DLD1 (cell line): ENCODE measurements around the gene CTPS2.
"Not testable (repeated sequence)": the region's sequence is repeated elsewhere in the genome, so short reads cannot be mapped to it uniquely, and the experiment has no call there.

Source experiments
- in situ Hi-C: cut with HindIII; loops from 2 replicates; pipeline ENCODE4 v1.10.0; 2017; ENCODE audit warnings: low sequenced_read_pairs

Gene CTPS2

DNA sequence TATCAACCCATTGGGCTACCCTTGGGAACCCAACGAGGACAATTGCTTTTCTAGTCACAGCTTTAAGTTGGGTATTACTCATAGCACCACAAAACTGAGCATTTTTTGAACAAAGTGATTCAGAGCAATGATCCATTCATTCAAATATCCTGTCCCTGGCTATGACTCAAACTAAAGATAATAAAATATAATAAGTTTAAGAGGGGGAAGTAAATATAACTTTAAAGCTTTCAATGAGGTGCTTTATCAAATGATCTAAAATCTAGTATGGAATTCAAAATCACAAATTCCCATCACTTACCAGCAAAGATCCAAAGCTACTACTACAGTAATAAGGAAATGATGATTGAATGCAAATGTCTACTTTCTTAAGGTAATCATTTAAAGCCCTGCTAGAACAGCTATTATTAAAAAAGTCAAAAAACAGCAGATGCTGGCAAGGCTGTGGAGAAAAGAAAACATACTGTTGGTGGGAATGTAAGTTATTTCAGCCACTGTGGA, 102.3 kb downstream of the CTPS2 start:
- in situ Hi-C loops, result no loop called here

GRCh38 chrX:16606142-16606720, 106.2 kb downstream of the CTPS2 start:
- in situ Hi-C loops, result no loop called here

- in situ Hi-C loops, result no loop called here
Observed at GRCh38 chrX:16604337-16604736, 108.1 kb downstream of the CTPS2 start.

DNA sequence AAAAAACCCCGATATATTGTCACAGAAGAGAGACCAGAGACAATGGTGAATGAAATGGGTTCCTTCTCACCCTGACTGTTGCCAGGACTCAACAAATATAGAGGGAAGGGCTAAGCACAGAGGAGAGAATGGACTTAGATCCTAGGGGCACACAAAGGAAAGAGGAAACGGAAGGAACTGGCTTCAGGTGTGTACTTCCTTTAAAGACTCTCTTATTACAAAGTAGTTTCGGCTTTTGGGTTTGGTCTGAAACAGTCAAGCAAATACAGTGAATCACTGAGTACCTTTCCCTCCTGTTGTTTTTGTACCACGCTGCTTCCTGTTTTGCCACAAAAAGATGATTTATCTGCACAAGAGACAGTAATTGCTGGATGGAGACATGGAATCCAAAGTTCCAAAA, 108.6 kb downstream of the CTPS2 start:
- in situ Hi-C loops, result no loop called here

DNA sequence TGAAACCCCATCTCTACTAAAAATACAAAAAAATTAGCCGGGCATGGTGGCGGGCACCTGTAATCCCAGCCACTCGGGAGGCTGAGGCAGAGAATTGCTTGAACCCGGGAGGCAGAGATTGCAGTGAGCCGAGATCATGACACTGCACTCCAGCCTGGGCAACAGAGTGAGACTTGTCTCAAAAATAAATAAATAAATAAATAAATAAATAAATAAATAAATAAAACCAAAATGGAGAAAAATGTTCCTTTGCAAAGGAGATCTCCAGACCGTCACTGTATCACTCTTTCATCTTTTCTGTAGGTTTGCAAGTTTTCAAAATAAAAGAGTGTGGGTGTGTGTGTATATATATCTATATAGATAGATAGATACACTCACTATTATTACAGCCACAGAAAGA, 109.2 kb downstream of the CTPS2 start:
- in situ Hi-C loops, result not testable (repeated sequence)

- in situ Hi-C loops, result no loop called here
Observed at GRCh38 chrX:16601885-16602284, 110.6 kb downstream of the CTPS2 start.

GRCh38 chrX:16594490-16594889, 118.0 kb downstream of the CTPS2 start:
- in situ Hi-C loops, result no loop called here

- in situ Hi-C loops, result no loop called here
Observed at GRCh38 chrX:16593801-16594200, 118.7 kb downstream of the CTPS2 start.

GRCh38 chrX:16592194-16592770, 120.2 kb downstream of the CTPS2 start:
- in situ Hi-C loops, result no loop called here

- in situ Hi-C loops, result no loop called here
Observed at GRCh38 chrX:16589826-16590225, 122.6 kb downstream of the CTPS2 start.

GRCh38 chrX:16589211-16589610, 123.3 kb downstream of the CTPS2 start:
- in situ Hi-C loops, result no loop called here

DNA sequence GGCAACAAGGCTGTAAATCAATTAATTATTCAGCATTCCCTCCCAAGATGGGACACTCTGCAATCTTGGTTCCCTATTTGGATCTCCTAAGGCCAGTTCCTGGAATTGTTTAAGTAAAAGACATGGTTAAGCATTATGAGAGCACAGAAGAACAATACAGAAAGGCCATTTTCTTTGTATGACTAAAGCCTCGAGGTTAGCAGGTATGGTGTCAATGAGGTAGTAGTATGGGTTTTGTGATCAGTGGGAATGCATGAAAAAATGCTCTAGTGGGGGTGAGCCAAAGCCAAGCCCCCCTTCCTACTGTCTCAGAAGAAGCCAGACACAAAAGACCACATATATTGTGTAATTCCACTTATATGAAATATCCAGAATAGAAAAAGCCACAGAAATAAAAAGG, 124.2 kb downstream of the CTPS2 start:
- in situ Hi-C loops, result no loop called here

- in situ Hi-C loops, result no loop called here
Observed at GRCh38 chrX:16587836-16588235, 124.6 kb downstream of the CTPS2 start.

DNA sequence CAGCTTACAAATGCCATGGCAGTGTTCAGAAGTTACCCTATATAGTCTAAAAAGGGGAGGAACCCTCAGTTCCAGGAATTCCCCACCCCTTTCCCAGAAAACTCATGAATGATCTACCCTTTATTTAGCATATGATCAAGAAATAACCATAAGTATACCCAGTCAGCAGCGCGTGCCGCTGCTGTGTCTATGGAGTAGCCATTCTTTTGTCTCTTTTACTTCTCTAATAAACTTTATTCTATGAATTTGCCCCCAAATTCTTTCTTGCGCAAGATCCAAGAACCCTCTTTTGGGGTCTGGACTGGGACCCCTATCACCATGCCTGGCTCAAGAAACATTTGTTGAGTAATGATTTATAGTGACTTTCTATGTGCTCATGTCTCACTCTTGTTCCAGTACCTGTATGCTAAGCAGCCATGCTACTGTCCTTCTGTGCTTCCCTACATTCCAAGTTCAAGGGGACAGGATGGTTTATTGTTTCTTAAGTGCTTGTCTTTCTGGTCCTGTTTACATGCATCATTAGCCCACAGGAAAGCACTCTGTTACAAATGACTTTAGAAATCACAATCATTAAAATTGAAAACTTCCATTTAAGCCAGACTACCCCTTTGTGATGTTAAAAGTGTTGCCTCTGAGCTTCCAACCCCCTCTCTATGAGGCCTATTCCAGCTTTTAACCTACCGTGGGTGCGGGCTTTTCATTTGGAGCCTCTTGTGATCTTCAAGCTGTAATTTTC, 125.9 kb downstream of the CTPS2 start:
- in situ Hi-C loops, result no loop called here

GRCh38 chrX:16585486-16586376, 126.7 kb downstream of the CTPS2 start:
- in situ Hi-C loops, result no loop called here

DNA sequence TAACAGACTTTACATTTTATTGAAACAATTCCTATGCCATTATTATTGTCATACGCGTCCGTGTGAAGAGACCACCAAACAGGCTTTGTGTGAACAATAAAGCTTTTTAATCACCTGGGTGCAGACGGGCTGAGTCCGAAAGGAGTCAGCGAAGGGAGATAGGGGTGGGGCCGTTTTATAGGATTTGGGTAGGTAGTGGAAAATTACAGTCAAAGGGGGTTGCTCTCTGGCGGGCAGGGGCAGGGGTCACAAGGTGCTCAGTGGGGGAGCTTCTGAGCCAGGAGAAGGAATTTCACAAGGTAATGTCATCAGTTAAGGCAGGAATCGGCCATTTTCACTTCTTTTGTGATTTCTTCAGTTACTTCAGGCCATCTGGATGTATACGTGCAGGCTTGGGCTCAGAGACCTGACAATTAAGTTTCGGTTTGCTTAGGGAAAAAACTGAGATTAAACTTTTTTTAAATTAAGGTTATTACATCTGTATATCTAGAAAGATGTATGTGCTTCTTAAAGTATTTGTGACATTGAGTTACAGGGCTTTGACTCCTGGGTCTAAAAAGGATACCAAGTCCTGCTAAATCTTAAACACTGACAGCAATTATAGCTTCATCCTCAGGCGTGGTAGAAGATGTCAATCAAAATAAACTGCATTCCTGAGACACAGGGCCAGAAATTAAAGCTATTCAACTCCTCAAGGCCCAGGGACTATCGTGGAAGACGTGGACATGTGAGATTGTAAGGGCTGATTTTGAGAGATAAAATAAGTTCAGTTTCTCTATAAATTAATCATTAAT, 132.3 kb downstream of the CTPS2 start:
- in situ Hi-C loops, result not testable (repeated sequence)

GRCh38 chrX:16579517-16579916, 133.0 kb downstream of the CTPS2 start:
- in situ Hi-C loops, result no loop called here

GRCh38 chrX:16578218-16578617, 134.3 kb downstream of the CTPS2 start:
- in situ Hi-C loops, result no loop called here

GRCh38 chrX:16577483-16578029, 134.9 kb downstream of the CTPS2 start:
- in situ Hi-C loops, result no loop called here

- in situ Hi-C loops, result not testable (repeated sequence)
Observed at GRCh38 chrX:16575388-16575787, 137.1 kb downstream of the CTPS2 start.
